A549 (cell line): Measurements from ENCODE around the gene SZT2.

Experiments used
- FOXS1 ChIP-seq: fragments of 250-450 bp; sonication (Bioruptor Pico); IDR thresholded peaks from 2 replicates; pipeline ENCODE4 v1.5.0; 2020; ENCODE audit warnings: mild to moderate bottlenecking, moderate library complexity
- HDAC2 ChIP-seq: fragments of 200-600 bp; sonication (generic); IDR thresholded peaks from 2 replicates; pipeline ENCODE4 v1.6.1; 2016
- POLR2A ChIP-seq: IDR thresholded peaks from 2 replicates; pipeline ENCODE4 v1.6.1; 2012; ENCODE audit warnings: mild to moderate bottlenecking, low read length
- TF ChIP-seq, protein P1 (sequence below): IDR thresholded peaks from 2 replicates; pipeline ENCODE4 v1.6.1; 2012

DNA sequence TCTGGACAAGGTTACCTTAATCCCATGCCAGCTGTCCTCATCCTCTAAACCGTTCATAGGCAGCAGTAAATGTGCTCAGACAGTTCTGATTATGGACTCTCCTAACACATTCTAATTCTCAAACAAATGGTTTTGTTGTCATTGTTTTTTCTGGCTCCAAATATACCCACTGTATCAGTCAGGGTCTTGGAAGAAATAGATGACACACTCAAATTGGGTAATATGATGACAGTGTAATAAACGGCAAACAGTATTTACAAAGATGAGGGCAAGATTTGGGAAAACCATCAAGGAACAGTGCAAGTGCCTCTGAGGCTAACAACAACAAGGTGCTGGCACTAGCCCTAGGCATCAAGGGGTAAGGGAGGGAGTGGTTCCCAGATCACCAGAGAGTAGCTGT, 35.2 kb upstream of the SZT2 start:
- TF ChIP-seq, protein P1, sequence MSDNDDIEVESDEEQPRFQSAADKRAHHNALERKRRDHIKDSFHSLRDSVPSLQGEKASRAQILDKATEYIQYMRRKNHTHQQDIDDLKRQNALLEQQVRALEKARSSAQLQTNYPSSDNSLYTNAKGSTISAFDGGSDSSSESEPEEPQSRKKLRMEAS = no peak
- TF ChIP-seq HDAC2 = no peak
- no peak for TF ChIP-seq FOXS1 (CRISPR knock-in tag)
- TF ChIP-seq POLR2A = no peak
